HEK293T (cell line): ENCODE data around the gene GFRA3.
A peak's percentile ranks its signal among the peaks of the same experiment; 100 is the strongest.

Experiments used
- CTCF ChIA-PET: fragments of 350-600 bp; formaldehyde crosslinking; extraction: SDS; loops from one replicate; lab custom pipeline; 2021; ENCODE audit warnings: antibody characterized with exemption, inconsistent platforms; lab: Yijun Ruan, JAX
- POLR2A ChIA-PET: fragments of 350-600 bp; formaldehyde crosslinking; extraction: SDS; loops from one replicate; lab custom pipeline; 2020; ENCODE audit warnings: antibody characterized with exemption, inconsistent platforms; lab: Yijun Ruan, JAX
- DNase-seq: peaks from one replicate; pipeline ENCODE4 v3.0.0; 2012; ENCODE audit warnings: mixed read lengths; ENCODE audit errors: extremely low spot score
- ARNT ChIP-seq: fragments of 450-650 bp; IDR thresholded peaks from 2 replicates; pipeline ENCODE4 v1.6.1; 2017; ENCODE audit warnings: mild to moderate bottlenecking
- BHLHE40 ChIP-seq: fragments of 450-650 bp; IDR thresholded peaks from 2 replicates; pipeline ENCODE4 v1.6.1; 2016; ENCODE audit warnings: mild to moderate bottlenecking, moderate library complexity, borderline replicate concordance
- CTBP1 ChIP-seq: fragments of 450-650 bp; IDR thresholded peaks from 2 replicates; pipeline ENCODE4 v1.6.1; 2016; ENCODE audit warnings: borderline replicate concordance
- ELF4 ChIP-seq: fragments of 450-650 bp; IDR thresholded peaks from 2 replicates; pipeline ENCODE4 v1.6.1; 2017; ENCODE audit warnings: antibody characterized with exemption
- FOXA1 ChIP-seq: fragments of 450-650 bp; IDR thresholded peaks from 2 replicates; pipeline ENCODE4 v1.6.1; 2016; ENCODE audit warnings: mild to moderate bottlenecking
- FOXK2 ChIP-seq: fragments of 450-650 bp; IDR thresholded peaks from 2 replicates; pipeline ENCODE4 v1.6.1; 2016; ENCODE audit warnings: mild to moderate bottlenecking
- FOXM1 ChIP-seq: fragments of 450-650 bp; IDR thresholded peaks from 2 replicates; pipeline ENCODE4 v1.6.1; 2017; ENCODE audit warnings: mild to moderate bottlenecking, borderline replicate concordance
- HDGF ChIP-seq: fragments of 450-650 bp; IDR thresholded peaks from 2 replicates; pipeline ENCODE4 v1.6.1; 2017; ENCODE audit warnings: antibody characterized with exemption, borderline replicate concordance
- L3MBTL2 ChIP-seq: fragments of 450-650 bp; conservative IDR thresholded peaks from 2 replicates; pipeline ENCODE4 v1.6.1; 2016; ENCODE audit warnings: mild to moderate bottlenecking
- LEF1 ChIP-seq: fragments of 450-650 bp; IDR thresholded peaks from 2 replicates; pipeline ENCODE4 v1.6.1; 2017; ENCODE audit warnings: mild to moderate bottlenecking, borderline replicate concordance
- NFRKB ChIP-seq: fragments of 450-650 bp; IDR thresholded peaks from 2 replicates; pipeline ENCODE4 v1.6.1; 2016; ENCODE audit warnings: mild to moderate bottlenecking, moderate library complexity
- PKNOX1 ChIP-seq: fragments of 450-650 bp; IDR thresholded peaks from 2 replicates; pipeline ENCODE4 v1.6.1; 2016
- SP1 ChIP-seq: fragments of 450-650 bp; IDR thresholded peaks from 2 replicates; pipeline ENCODE4 v1.6.1; 2017
- SUZ12 ChIP-seq: fragments of 450-650 bp; IDR thresholded peaks from 2 replicates; pipeline ENCODE4 v1.6.1; 2016; ENCODE audit warnings: mild to moderate bottlenecking
- TARDBP ChIP-seq: fragments of 450-650 bp; IDR thresholded peaks from 2 replicates; pipeline ENCODE4 v1.6.1; 2016
- ZNF384 ChIP-seq: fragments of 450-650 bp; IDR thresholded peaks from 2 replicates; pipeline ENCODE4 v1.6.1; 2016

The GFRA3 gene

DNA sequence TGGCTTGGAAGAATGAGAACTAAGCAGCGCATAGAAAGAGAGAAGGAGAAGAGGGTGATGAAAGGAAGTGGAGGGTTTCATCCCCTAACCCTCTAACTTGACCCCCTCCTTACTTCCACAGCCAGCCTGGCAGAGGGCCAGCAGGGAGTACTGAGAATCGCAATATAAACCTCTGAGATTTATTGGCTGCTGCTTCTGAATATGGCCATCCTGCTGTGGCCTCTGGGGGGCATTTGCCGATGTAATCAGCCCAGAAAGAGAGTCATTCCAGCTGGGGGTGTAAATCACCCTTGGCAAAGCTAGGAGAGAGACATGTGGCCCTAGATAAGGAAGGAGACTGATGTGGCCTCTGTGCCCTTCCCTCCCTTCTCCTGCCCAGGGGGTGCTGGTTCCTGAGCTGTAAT, 960 bp upstream of the GFRA3 start:
- ChIA-PET POLR2A (interaction anchor here (0.7 to 2.9 kb wide), 5 partner anchors 11 to 96 kb away, joined by 3 to 18 read pairs (median 3); partner anchors contain the start of genes CDC23 and KIF20A), CTCF (interaction anchor here (0.7 to 1.9 kb wide), 8 partner anchors 9 to 118 kb away, joined by 3 to 8 read pairs (median 3); partner anchors contain the start of gene KDM3B)
- peak; percentile 75 for DNase-seq
- TF ChIP-seq FOXM1 (no peak), NFRKB (no peak), TARDBP (no peak), BHLHE40 (no peak), ZNF384 (no peak), SP1 (no peak), CTBP1 (peak; percentile 95), LEF1 (no peak), ARNT (peak; percentile 43; the same call in 1 of the 2 replicates), L3MBTL2 (no peak), ELF4 (no peak), HDGF (no peak), PKNOX1 (peak; percentile 97), SUZ12 (no peak), FOXA1 (no peak), FOXK2 (no peak)

GRCh38 chr5:138273834-138274188, 610 bp downstream of the GFRA3 start:
- no peak for TF ChIP-seq L3MBTL2
- POLR2A ChIA-PET = no interaction called here
- CTCF ChIA-PET = no interaction called here
- no peak for DNase-seq

DNA sequence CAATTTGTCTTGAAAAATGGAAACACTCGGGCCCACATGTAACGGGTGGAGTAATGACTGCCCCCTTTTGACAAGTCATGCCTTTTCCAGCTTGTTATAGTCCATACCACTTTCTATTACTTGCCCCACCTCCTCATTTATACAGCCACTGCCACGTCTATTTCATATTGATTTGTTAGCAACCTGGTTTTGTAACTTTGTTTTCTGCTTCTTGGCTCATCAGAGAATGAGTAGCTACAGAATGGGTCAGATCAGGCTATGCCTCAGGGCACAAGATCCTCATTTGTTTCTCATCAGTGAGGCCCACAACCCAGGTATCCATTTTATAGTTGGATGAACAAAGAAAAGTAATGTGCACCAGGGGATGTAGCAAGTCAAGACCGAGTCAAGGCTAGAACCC, 1.7 kb downstream of the GFRA3 start:
- ChIA-PET CTCF (no interaction called here), POLR2A (no interaction called here)
- no peak for DNase-seq
- TF ChIP-seq ARNT (no peak), L3MBTL2 (no peak), SUZ12 (no peak), NFRKB (no peak), SP1 (no peak), PKNOX1 (no peak), ELF4 (no peak), ZNF384 (no peak), FOXA1 (no peak), LEF1 (no peak), BHLHE40 (no peak), FOXK2 (no peak), FOXM1 (no peak)

GRCh38 chr5:138271281-138271680, 3.1 kb downstream of the GFRA3 start:
- DNase-seq = no peak
- ChIA-PET CTCF (no interaction called here), POLR2A (interaction anchor here (0.7 kb wide), 1 partner anchor 29 kb away, joined by 3 read pairs; no protein-coding TSS in a partner anchor)
- TF ChIP-seq SUZ12 (no peak), ELF4 (no peak), CTBP1 (no peak), ZNF384 (no peak), FOXM1 (no peak), BHLHE40 (no peak), LEF1 (no peak), L3MBTL2 (no peak), ARNT (no peak), NFRKB (no peak), PKNOX1 (no peak), FOXK2 (no peak), FOXA1 (no peak), SP1 (no peak), HDGF (no peak), TARDBP (no peak)

- no peak for DNase-seq
- TF ChIP-seq NFRKB (no peak), ARNT (no peak), TARDBP (no peak), L3MBTL2 (no peak), CTBP1 (no peak), HDGF (no peak), FOXA1 (no peak), PKNOX1 (no peak), SUZ12 (no peak), ELF4 (no peak), ZNF384 (no peak), BHLHE40 (no peak), LEF1 (no peak), FOXM1 (no peak), FOXK2 (no peak)
- ChIA-PET CTCF (no interaction called here), POLR2A (interaction anchor here (1.5 to 1.6 kb wide), 2 partner anchors 11 to 51 kb away, joined by 4 to 6 read pairs; partner anchors contain the start of genes CDC23 and GFRA3)
These were observed 10.2 kb downstream of the GFRA3 start for GRCh38 chr5:138264183-138264582.
